WTC11 (cell line): ENCODE measurements around the gene PANK4. TPM values are rescaled to one million over a fixed set of nuclear protein-coding genes. Genes with fewer than 3 reads are reported as not detected.

Experiments used
- ATAC-seq: fragments of 200-7000 bp; cut with Tn5 transposase; 2 replicates; pipeline ENCODE4 v1.10.0; 2021; ENCODE audit warnings: mild to moderate bottlenecking, moderate library complexity
- CTCF ChIA-PET: fragments of 300-600 bp; sonication (Branson Sonifier 250); formaldehyde crosslinking; loops from one replicate; lab custom pipeline; 2021; ENCODE audit warnings: antibody characterized with exemption; lab: Charles Lee
- POLR2A ChIA-PET: fragments of 350-600 bp; sonication (Branson Sonifier 250); formaldehyde crosslinking; loops from one replicate; lab custom pipeline; 2021; ENCODE audit warnings: antibody characterized with exemption; lab: Charles Lee
- DNase-seq: peaks from one replicate; pipeline ENCODE4 v3.0.0; 2021; ENCODE audit warnings: low spot score
- H3K27ac Mint-ChIP-seq: 2 replicates; pipeline ENCODE4 v1.8.0; 2021; ENCODE audit warnings: mixed read lengths
- H3K27me3 Mint-ChIP-seq: 2 replicates; pipeline ENCODE4 v1.8.0; 2021; ENCODE audit warnings: low read depth, mild to moderate bottlenecking, moderate library complexity, mixed read lengths
- H3K36me3 Mint-ChIP-seq: 2 replicates; pipeline ENCODE4 v1.8.0; 2021; ENCODE audit warnings: mixed read lengths
- H3K4me1 Mint-ChIP-seq: 2 replicates; pipeline ENCODE4 v1.8.0; 2022; ENCODE audit warnings: mixed read lengths
- H3K4me3 Mint-ChIP-seq: 2 replicates; pipeline ENCODE4 v1.8.0; 2021; ENCODE audit warnings: mild to moderate bottlenecking, moderate library complexity, mixed read lengths
- H3K9me3 Mint-ChIP-seq: 2 replicates; pipeline ENCODE4 v1.8.0; 2021; ENCODE audit warnings: mixed read lengths
- ATF2 ChIP-seq: sonication (generic); formaldehyde crosslinking; IDR thresholded peaks from 2 replicates; pipeline ENCODE4 v1.8.1; 2022; ENCODE audit warnings: low read depth, missing genetic modification reagents, borderline replicate concordance
- ATF6 ChIP-seq: sonication (generic); formaldehyde crosslinking; IDR thresholded peaks from 2 replicates; pipeline ENCODE4 v1.8.1; 2023; ENCODE audit warnings: mild to moderate bottlenecking, missing genetic modification reagents
- CREB1 ChIP-seq: sonication (generic); formaldehyde crosslinking; IDR thresholded peaks from 2 replicates; pipeline ENCODE4 v1.8.0; 2023; ENCODE audit warnings: mild to moderate bottlenecking, missing genetic modification reagents
- E2F5 ChIP-seq: sonication (generic); formaldehyde crosslinking; IDR thresholded peaks from 2 replicates; pipeline ENCODE4 v1.8.1; 2022; ENCODE audit warnings: mild to moderate bottlenecking, moderate library complexity, missing genetic modification reagents
- FOXK1 ChIP-seq: sonication (generic); formaldehyde crosslinking; IDR thresholded peaks from 2 replicates; pipeline ENCODE4 v1.8.0; 2022; ENCODE audit warnings: mild to moderate bottlenecking, moderate library complexity, missing genetic modification reagents
- GABPB1 ChIP-seq: sonication (generic); formaldehyde crosslinking; IDR thresholded peaks from 2 replicates; pipeline ENCODE4 v1.8.1; 2023; ENCODE audit warnings: mild to moderate bottlenecking, missing genetic modification reagents
- MXD4 ChIP-seq: fragments of 250-450 bp; sonication (Bioruptor Pico); IDR thresholded peaks from 2 replicates; pipeline ENCODE4 v1.8.0; 2021; ENCODE audit warnings: mild to moderate bottlenecking, moderate library complexity, borderline replicate concordance
- NR3C1 ChIP-seq: sonication (generic); formaldehyde crosslinking; conservative IDR thresholded peaks from 2 replicates; pipeline ENCODE4 v1.8.1; 2023; ENCODE audit warnings: low read depth, mild to moderate bottlenecking, missing genetic modification reagents
- SMAD4 ChIP-seq: sonication (generic); formaldehyde crosslinking; IDR thresholded peaks from 2 replicates; pipeline ENCODE4 v1.8.0; 2022; ENCODE audit warnings: mild to moderate bottlenecking, missing genetic modification reagents
- SOX15 ChIP-seq: fragments of 250-450 bp; sonication (Bioruptor Pico); IDR thresholded peaks from 2 replicates; pipeline ENCODE4 v1.9.0; 2021; ENCODE audit warnings: mild to moderate bottlenecking
- SP1 ChIP-seq: sonication (generic); formaldehyde crosslinking; conservative IDR thresholded peaks from 2 replicates; pipeline ENCODE4 v1.8.1; 2022; ENCODE audit warnings: missing genetic modification reagents
- TEAD1 ChIP-seq: sonication (generic); formaldehyde crosslinking; IDR thresholded peaks from 2 replicates; pipeline ENCODE4 v1.8.0; 2022; ENCODE audit warnings: mild to moderate bottlenecking, missing genetic modification reagents
- USF1 ChIP-seq: sonication (generic); formaldehyde crosslinking; IDR thresholded peaks from 2 replicates; pipeline ENCODE4 v1.8.0; 2022; ENCODE audit warnings: mild to moderate bottlenecking, missing genetic modification reagents
- ZNF396 ChIP-seq: fragments of 250-450 bp; sonication (Bioruptor Pico); IDR thresholded peaks from 2 replicates; pipeline ENCODE4 v1.8.0; 2021; ENCODE audit warnings: mild to moderate bottlenecking, moderate library complexity, borderline replicate concordance
- ZNF423 ChIP-seq: fragments of 250-450 bp; sonication (Bioruptor Pico); IDR thresholded peaks from 2 replicates; pipeline ENCODE4 v2.1.2; 2022; ENCODE audit warnings: mild to moderate bottlenecking, moderate library complexity
- total RNA-seq: library from RNA; stranded (reverse); gene quantifications from 3 replicates; pipeline ENCODE4 v1.2.3, GENCODE V29; 2021
- TF ChIP-seq, protein P1 (sequence below): fragments of 200-600 bp; IDR thresholded peaks from 2 replicates; pipeline ENCODE4 v1.8.0; 2022; ENCODE audit warnings: antibody characterized with exemption
- TF ChIP-seq, protein P2 (sequence below): sonication (generic); formaldehyde crosslinking; IDR thresholded peaks from 2 replicates; pipeline ENCODE4 v1.8.0; 2022; ENCODE audit warnings: mild to moderate bottlenecking, missing genetic modification reagents

The PANK4 gene
- total RNA-seq, 1 experiment from 2014 or later: 52.5 TPM

- ChIA-PET POLR2A (no interaction called here), CTCF (interaction anchor here (1.1 kb wide), 1 partner anchor 117 kb away, joined by 3 read pairs; no protein-coding TSS in a partner anchor)
Measured at GRCh38 chr1:2498648-2499047, 27.7 kb downstream of the PANK4 start.

GRCh38 chr1:2497891-2498290 is 28.5 kb downstream of the PANK4 start:
- Mint-ChIP-seq H3K4me3 (no peak overlapping the region), H3K9me3 (no peaks in the 10 kb centered on the region), H3K36me3 (no peaks in the 10 kb centered on the region), H3K4me1 (no peaks in the 10 kb centered on the region), H3K27me3 (no peaks in the 10 kb centered on the region), H3K27ac (no peak overlapping the region)
- CTCF ChIA-PET: interaction anchor here (0.6 to 1.1 kb wide), 3 partner anchors 81 to 116 kb away, joined by 3 read pairs; no protein-coding TSS in a partner anchor
- DNase-seq: no peak
- ATAC-seq: no peak
- POLR2A ChIA-PET: no interaction called here
- TF ChIP-seq USF1 (CRISPR knock-in tag) (no peak), GABPB1 (no peak), NR3C1 (CRISPR knock-in tag) (no peak), SP1 (CRISPR knock-in tag) (no peak)
- TF ChIP-seq, protein P1, sequence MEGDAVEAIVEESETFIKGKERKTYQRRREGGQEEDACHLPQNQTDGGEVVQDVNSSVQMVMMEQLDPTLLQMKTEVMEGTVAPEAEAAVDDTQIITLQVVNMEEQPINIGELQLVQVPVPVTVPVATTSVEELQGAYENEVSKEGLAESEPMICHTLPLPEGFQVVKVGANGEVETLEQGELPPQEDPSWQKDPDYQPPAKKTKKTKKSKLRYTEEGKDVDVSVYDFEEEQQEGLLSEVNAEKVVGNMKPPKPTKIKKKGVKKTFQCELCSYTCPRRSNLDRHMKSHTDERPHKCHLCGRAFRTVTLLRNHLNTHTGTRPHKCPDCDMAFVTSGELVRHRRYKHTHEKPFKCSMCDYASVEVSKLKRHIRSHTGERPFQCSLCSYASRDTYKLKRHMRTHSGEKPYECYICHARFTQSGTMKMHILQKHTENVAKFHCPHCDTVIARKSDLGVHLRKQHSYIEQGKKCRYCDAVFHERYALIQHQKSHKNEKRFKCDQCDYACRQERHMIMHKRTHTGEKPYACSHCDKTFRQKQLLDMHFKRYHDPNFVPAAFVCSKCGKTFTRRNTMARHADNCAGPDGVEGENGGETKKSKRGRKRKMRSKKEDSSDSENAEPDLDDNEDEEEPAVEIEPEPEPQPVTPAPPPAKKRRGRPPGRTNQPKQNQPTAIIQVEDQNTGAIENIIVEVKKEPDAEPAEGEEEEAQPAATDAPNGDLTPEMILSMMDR: no peak

More at GRCh38 chr1:2498648-2499047, 27.7 kb downstream of the PANK4 start:
- Mint-ChIP-seq H3K27ac (no peak overlapping the region), H3K4me1 (no peaks in the 10 kb centered on the region), H3K4me3 (no peak overlapping the region), H3K9me3 (no peaks in the 10 kb centered on the region), H3K27me3 (no peaks in the 10 kb centered on the region), H3K36me3 (no peaks in the 10 kb centered on the region)
- TF ChIP-seq FOXK1 (no peak), ZNF423 (no peak), CREB1 (no peak), SOX15 (CRISPR knock-in tag) (no peak), ZNF396 (no peak), MXD4 (CRISPR knock-in tag) (no peak), TEAD1 (CRISPR knock-in tag) (no peak), E2F5 (CRISPR knock-in tag) (no peak), ATF2 (CRISPR knock-in tag) (no peak), SMAD4 (no peak), ATF6 (CRISPR knock-in tag) (no peak)
- TF ChIP-seq, protein P1: no peak
- TF ChIP-seq, protein P2, sequence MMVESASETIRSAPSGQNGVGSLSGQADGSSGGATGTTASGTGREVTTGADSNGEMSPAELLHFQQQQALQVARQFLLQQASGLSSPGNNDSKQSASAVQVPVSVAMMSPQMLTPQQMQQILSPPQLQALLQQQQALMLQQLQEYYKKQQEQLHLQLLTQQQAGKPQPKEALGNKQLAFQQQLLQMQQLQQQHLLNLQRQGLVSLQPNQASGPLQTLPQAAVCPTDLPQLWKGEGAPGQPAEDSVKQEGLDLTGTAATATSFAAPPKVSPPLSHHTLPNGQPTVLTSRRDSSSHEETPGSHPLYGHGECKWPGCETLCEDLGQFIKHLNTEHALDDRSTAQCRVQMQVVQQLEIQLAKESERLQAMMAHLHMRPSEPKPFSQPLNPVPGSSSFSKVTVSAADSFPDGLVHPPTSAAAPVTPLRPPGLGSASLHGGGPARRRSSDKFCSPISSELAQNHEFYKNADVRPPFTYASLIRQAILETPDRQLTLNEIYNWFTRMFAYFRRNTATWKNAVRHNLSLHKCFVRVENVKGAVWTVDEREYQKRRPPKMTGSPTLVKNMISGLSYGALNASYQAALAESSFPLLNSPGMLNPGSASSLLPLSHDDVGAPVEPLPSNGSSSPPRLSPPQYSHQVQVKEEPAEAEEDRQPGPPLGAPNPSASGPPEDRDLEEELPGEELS: no peak
- DNase-seq (no peak), ATAC-seq (no peak)
